ENCODE results near the gene BCR. TPM values are rescaled to one million over a fixed set of nuclear protein-coding genes. Genes with fewer than 3 reads are reported as not detected.

BCR gene
- polyA plus RNA-seq, 1 donor (not counting 4 experiments of a cell fraction or from before 2014, with no cell fraction given): 25.8 TPM

DNA sequence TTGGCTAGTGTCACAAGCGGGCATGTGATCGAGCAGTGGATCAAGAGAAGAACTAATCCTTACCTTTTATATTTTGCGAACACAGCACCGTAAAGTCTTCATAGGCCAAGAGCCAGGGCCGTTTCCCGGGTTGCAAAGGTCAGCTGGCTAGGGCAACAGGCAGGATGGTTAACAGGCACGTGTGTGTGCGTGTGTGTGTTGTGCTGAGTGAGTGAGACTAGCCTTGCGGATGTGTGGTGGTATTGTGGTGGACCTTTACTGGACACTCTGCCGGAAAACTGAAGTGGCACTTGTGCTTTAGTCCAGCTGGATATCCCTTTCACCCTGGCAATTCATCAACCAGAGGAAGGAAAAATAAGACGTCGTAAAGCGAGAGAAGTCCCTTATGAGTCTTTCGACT is 176.7 kb downstream of the BCR start:
- FAIRE-seq (no peak), DNase-seq (ENCODE audit: low read depth, low spot score) (no peak)
- H2AFZ ChIP-seq (ENCODE audit: control insufficient read depth, low read length): no peak overlapping the region
- H3K79me2 ChIP-seq (ENCODE audit: control insufficient read depth, insufficient read depth, low read length): no peaks in the 10 kb centered on the region
- H3K9me1 ChIP-seq (ENCODE audit: control insufficient read depth, extremely low read depth, insufficient read depth, low read length): no peaks in the 10 kb centered on the region
- no peak overlapping the region for H3K9ac ChIP-seq (ENCODE audit: control insufficient read depth, extremely low read depth, insufficient read depth, low read length)
- H3K27ac ChIP-seq (ENCODE audit: control insufficient read depth, insufficient read depth, low read length): no peak overlapping the region
- no peaks in the 10 kb centered on the region for H3K4me1 ChIP-seq (ENCODE audit: control insufficient read depth, extremely low read depth, insufficient read depth, low read length)
- H4K20me1 ChIP-seq (ENCODE audit: control insufficient read depth, extremely low read depth, insufficient read depth, low read length): no peaks in the 10 kb centered on the region
- dilution Hi-C loops (cut with MboI; ENCODE audit: extremely low pct_ligation_motif_present, low sequenced_read_pairs): no loop called here
- H3K4me2 ChIP-seq (ENCODE audit: control insufficient read depth, extremely low read depth, insufficient read depth, low read depth, low read length): no peak overlapping the region
- H3K4me3 ChIP-seq (ENCODE audit: control insufficient read depth in 2 of 3, extremely low read depth in 1 of 3, insufficient read depth in 2 of 3, low read depth in 1 of 3, low read length in 3 of 3): no peak overlapping the region
- no peaks in the 10 kb centered on the region for H3K36me3 ChIP-seq (ENCODE audit: control insufficient read depth in 2 of 2, extremely low read depth in 1 of 2, insufficient read depth in 2 of 2, low read length in 2 of 2)
- H3K9me3 ChIP-seq (ENCODE audit: control insufficient read depth, low read depth, low read length): no peaks in the 10 kb centered on the region
- TF ChIP-seq EZH2 (IDR thresholded peaks at IDR 0.05; ENCODE audit: low read length): no peak
- TF ChIP-seq, protein P1, sequence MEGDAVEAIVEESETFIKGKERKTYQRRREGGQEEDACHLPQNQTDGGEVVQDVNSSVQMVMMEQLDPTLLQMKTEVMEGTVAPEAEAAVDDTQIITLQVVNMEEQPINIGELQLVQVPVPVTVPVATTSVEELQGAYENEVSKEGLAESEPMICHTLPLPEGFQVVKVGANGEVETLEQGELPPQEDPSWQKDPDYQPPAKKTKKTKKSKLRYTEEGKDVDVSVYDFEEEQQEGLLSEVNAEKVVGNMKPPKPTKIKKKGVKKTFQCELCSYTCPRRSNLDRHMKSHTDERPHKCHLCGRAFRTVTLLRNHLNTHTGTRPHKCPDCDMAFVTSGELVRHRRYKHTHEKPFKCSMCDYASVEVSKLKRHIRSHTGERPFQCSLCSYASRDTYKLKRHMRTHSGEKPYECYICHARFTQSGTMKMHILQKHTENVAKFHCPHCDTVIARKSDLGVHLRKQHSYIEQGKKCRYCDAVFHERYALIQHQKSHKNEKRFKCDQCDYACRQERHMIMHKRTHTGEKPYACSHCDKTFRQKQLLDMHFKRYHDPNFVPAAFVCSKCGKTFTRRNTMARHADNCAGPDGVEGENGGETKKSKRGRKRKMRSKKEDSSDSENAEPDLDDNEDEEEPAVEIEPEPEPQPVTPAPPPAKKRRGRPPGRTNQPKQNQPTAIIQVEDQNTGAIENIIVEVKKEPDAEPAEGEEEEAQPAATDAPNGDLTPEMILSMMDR (optimal IDR thresholded peaks at IDR 0.05 in 1 of 3, IDR thresholded peaks at IDR 0.05 in 1 of 3, conservative IDR thresholded peaks at IDR 0.05 in 1 of 3; ENCODE audit: extremely low read depth in 1 of 3, insufficient read depth in 2 of 3, low read length in 3 of 3): no peak
- H3K27me3 ChIP-seq (ENCODE audit: control insufficient read depth, extremely low read depth, insufficient read depth, low read length): no peaks in the 10 kb centered on the region

DNA sequence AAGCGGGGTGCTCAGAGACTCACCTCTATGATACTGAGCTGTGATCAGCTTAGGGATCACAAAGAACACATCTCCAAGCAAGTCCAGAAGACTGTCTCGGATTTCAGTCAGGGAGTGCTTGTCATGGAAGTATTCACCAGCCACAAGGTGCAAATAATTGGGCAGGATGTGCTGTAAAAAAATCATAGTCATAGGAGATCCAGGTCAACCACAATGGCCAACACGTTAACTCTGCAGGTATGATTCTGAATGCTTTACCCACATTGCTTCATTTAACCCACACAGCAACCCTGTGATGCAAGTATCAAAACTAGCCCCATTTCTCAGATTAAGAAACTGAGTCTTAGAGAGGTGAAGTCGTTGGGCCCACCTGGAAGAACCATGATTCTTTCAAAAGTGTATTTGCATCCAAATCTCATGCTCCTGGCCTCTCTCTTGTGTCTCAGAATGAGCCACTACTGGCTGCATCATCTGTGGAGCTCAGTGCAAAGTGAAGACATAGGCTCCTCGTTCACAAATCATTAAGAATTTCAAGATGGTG is 179.3 kb downstream of the BCR start:
- dilution Hi-C loops (cut with MboI; ENCODE audit: extremely low pct_ligation_motif_present, low sequenced_read_pairs): no loop called here
- no peaks in the 10 kb centered on the region for H3K36me3 ChIP-seq (ENCODE audit: control insufficient read depth in 2 of 2, extremely low read depth in 1 of 2, insufficient read depth in 2 of 2, low read length in 2 of 2)
- no peaks in the 10 kb centered on the region for H3K9me3 ChIP-seq (ENCODE audit: control insufficient read depth, low read depth, low read length)
- H3K9ac ChIP-seq (ENCODE audit: control insufficient read depth, extremely low read depth, insufficient read depth, low read length): no peak overlapping the region
- H3K79me2 ChIP-seq (ENCODE audit: control insufficient read depth, insufficient read depth, low read length): no peaks in the 10 kb centered on the region
- H3K9me1 ChIP-seq (ENCODE audit: control insufficient read depth, extremely low read depth, insufficient read depth, low read length): no peaks in the 10 kb centered on the region
- no peaks in the 10 kb centered on the region for H3K27me3 ChIP-seq (ENCODE audit: control insufficient read depth, extremely low read depth, insufficient read depth, low read length)
- DNase-seq (ENCODE audit: low read depth, low spot score) (no peak), FAIRE-seq (no peak)
- H4K20me1 ChIP-seq (ENCODE audit: control insufficient read depth, extremely low read depth, insufficient read depth, low read length): no peaks in the 10 kb centered on the region
- no peak overlapping the region for H3K4me2 ChIP-seq (ENCODE audit: control insufficient read depth, extremely low read depth, insufficient read depth, low read depth, low read length)
- no peak overlapping the region for H2AFZ ChIP-seq (ENCODE audit: control insufficient read depth, low read length)
- H3K27ac ChIP-seq (ENCODE audit: control insufficient read depth, insufficient read depth, low read length): no peak overlapping the region
- H3K4me1 ChIP-seq (ENCODE audit: control insufficient read depth, extremely low read depth, insufficient read depth, low read length): no peaks in the 10 kb centered on the region
- H3K4me3 ChIP-seq (ENCODE audit: control insufficient read depth in 2 of 3, extremely low read depth in 1 of 3, insufficient read depth in 2 of 3, low read depth in 1 of 3, low read length in 3 of 3): no peak overlapping the region
- TF ChIP-seq, protein P1 (optimal IDR thresholded peaks at IDR 0.05 in 1 of 3, IDR thresholded peaks at IDR 0.05 in 1 of 3, conservative IDR thresholded peaks at IDR 0.05 in 1 of 3; ENCODE audit: extremely low read depth in 1 of 3, insufficient read depth in 2 of 3, low read length in 3 of 3): no peak
- TF ChIP-seq EZH2 (IDR thresholded peaks at IDR 0.05; ENCODE audit: low read length): no peak
